Measurements from ENCODE around the gene RXRB.
"Not testable (repeated sequence)": the region's sequence is repeated elsewhere in the genome, so short reads cannot be mapped to it uniquely, and the experiment has no call there.

DNA sequence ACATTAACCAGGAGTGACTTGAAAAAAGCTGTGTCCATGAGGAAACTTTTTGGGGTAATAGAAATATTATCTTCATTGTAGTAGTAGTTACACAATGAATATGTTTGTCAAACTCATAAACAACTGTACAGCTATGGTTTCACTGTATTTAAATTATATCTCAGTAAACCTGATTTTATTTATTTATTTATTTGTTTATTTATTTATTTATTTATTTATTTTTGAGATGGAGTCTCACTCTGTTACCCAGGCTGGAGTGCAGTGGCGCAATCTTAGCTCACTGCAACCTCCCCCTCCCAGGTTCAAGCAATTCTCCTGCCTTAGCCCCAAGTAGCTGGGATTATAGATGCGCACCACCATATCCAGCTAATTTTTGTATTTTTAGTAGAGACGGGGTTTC, 49.9 kb downstream of the RXRB start:
- TF ChIP-seq, protein P1, sequence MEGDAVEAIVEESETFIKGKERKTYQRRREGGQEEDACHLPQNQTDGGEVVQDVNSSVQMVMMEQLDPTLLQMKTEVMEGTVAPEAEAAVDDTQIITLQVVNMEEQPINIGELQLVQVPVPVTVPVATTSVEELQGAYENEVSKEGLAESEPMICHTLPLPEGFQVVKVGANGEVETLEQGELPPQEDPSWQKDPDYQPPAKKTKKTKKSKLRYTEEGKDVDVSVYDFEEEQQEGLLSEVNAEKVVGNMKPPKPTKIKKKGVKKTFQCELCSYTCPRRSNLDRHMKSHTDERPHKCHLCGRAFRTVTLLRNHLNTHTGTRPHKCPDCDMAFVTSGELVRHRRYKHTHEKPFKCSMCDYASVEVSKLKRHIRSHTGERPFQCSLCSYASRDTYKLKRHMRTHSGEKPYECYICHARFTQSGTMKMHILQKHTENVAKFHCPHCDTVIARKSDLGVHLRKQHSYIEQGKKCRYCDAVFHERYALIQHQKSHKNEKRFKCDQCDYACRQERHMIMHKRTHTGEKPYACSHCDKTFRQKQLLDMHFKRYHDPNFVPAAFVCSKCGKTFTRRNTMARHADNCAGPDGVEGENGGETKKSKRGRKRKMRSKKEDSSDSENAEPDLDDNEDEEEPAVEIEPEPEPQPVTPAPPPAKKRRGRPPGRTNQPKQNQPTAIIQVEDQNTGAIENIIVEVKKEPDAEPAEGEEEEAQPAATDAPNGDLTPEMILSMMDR (optimal IDR thresholded peaks at IDR 0.05 in 1 of 3, IDR thresholded peaks at IDR 0.05 in 1 of 3, conservative IDR thresholded peaks at IDR 0.05 in 1 of 3; ENCODE audit: extremely low read depth in 1 of 3, insufficient read depth in 2 of 3, low read length in 3 of 3): not testable (repeated sequence)
- not testable (repeated sequence) for TF ChIP-seq EZH2 (IDR thresholded peaks at IDR 0.05; ENCODE audit: low read length)

Measured in keratinocyte (primary cell).